HG03457 (cell line): ENCODE data around the gene SKIL.

ENCODE experiments used
- ATAC-seq: cut with Tn5 transposase; IDR thresholded peaks from one replicate; pipeline ENCODE4 v1.9.1; 2021; ENCODE audit warnings: moderate number of reproducible peaks; ENCODE audit not compliant: unreplicated experiment

SKIL gene

DNA sequence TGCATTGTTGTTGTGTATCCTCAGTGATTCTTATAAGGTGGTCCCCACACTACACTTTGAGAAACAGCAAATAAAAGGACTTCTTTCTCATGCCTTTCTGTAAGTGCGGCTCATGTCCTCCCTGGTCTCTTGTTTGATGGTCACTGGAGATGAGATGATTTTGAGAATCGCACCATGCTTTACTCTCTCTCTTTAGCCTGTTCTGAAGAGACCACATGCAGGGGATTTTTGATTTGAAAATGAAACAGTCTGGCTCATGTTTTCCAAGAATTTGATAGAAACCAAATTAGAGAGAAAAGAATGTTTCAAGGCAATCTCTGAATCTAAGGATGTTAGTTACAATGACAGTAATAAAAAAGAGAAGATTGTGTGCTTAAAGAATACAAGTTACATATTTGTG lies 79.2 kb downstream of the SKIL start:
- no peak for ATAC-seq

DNA sequence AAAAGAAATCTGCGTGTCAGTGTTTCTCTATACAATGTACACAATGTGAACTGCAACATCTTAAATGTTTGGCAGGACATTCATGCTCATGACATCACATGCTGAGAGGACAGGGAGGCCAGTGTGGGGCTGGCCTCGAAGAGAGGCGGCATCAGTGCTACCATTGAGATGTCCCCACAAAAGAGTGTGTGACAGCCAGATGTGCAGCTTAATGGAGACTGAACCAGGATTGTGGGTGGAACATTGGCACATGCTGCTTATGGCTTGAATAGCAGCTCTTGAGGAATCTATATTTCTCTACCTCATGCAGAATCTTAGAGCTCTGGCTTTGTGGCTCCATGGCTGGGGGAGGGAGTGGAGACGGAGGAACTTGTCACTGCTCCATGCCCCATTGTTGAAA lies 79.7 kb downstream of the SKIL start:
- ATAC-seq: no peak

DNA sequence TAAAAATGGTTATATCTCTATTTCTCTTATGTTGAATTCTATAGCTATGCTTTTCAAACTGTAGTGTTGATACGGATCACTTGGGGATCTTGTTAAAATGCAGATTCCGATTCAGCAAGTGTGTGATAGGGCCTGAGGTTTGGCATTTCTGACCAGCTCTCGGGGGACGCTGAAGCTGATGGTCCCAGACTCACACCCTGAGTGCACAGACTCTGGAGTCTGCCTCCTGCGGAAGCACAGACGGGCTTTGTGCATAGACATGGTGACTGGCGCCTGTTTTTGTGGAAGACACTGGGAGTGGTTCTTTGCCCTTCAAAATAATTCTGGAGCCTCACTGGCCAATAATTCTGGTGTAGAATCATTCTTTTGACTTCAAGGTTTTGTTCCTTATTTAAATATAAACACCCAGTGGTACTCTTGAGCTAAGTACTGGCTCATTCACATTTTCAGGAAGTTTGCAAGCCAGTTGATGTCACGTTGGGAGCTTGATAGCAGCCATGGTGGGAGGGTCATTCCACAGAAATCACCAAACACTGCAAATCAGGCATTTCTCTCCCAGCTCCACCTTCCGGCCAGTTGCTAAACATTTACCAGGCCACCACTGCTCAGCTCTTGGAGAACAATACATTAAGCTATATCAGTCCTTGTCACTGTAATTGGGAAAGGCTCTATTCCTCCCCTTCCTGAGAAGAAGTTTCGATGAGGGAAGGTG lies 80.3 kb downstream of the SKIL start:
- no peak for ATAC-seq

DNA sequence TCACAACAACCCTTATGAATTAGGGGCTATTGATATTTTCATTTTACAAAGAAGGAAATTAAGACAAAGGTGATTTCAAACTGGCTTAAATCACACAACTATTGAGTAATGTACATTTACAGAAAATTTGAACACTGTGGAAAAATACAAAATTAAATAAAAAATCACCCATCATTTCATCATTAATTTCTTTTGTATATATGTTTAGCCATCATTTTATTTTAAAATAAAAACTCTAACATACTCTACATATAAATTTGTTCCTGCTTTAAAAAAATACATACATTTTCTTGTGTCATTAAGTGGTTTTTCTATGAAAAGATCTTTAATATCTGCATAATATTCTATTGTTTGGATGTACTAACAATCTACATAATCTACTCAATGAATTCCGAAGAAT lies 81.3 kb downstream of the SKIL start:
- ATAC-seq: no peak

DNA sequence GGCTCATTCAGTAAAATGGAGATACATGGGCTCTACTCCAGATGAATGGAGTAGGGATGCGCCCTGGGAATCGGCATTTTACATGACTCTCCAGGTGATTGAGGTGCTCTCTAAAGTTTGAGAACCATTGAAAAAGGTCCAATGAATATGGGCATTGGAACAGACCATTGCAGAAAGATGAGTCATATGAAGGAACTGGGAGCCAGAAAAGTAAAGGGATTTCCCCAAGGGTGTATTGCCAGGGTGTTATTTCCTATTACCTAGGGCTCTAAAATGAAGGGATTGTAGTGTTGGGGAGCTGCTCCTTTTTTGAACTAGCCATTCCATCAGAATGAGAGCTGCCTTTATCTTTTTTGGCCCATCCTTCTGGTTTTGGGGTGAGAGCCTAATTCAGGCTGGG lies 82.8 kb downstream of the SKIL start:
- ATAC-seq: no peak

DNA sequence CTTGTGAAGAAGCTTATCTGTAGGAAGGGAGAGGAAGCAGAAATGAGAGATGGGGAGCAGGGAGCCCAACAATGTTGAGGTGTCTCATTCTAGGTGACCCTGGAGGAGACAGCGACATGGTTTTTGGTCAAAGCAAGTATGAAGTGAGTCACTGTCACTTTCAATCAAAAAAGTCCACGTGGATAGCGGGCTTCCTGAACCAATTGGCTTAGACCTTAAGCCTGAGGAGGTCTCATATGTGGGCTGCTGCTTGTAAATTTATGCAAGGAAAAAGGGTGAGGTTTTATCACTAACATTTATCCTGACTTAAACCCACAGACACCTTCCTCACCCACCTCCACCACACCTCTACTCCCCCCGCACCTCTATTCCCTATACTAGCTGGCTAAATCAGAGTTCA lies 83.9 kb downstream of the SKIL start:
- no peak for ATAC-seq

DNA sequence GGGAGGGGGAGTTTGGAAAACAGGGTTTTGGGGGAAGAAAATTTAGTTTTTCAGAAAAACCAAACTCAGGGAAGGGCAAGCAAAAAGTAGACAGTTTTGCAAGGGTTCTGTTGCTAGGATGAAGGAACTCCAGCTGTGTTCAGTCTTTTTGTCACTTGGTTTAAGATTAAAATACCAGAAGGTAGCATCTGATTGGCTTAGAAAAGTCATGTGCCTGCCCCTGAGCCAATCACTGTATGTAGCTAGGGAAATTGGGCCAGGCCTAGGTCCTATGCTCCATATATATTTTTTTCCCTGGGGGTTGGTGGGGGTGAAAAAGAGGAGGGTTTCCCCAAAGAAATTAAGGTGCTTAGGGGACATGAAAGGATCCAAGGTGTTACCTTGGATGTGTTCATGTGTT lies 85.4 kb downstream of the SKIL start:
- no peak for ATAC-seq

DNA sequence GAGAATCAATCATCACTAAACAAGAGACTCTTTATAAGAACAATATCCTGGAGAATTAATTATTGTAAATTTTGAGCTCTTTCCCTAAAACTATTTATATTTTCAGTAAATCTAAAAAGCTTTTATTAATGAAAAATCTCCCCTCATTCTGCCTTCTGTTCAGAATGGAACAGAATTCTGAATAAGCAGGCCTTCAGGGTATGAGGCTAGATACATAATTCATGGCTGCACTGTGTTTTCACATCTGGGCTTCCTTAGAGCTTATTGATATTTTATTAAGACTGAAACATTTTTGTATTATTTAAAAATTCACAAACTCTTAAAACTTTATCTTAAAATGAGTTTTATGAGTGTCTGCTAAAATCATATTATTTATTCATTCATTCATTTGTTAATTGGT lies 85.9 kb downstream of the SKIL start:
- no peak for ATAC-seq
